Prostate gland (tissue), 2 donors: ENCODE results near the gene MPST. TPM values are rescaled to one million over a fixed set of nuclear protein-coding genes. Genes with fewer than 3 reads are reported as not detected.

Source experiments
- DNase-seq: peaks from one replicate; pipeline ENCODE4 v3.0.0-alpha.2; 2019; ENCODE audit warnings: low spot score
- H3K27ac ChIP-seq, 2 donors: fragments of 200-600 bp; sonication (generic); 2 replicates each; pipeline ENCODE4 v1.5.1; 2017 to 2019
- H3K27me3 ChIP-seq: fragments of 200-600 bp; sonication (generic); replicated peaks from 2 replicates; pipeline ENCODE4 v1.5.1; 2019; ENCODE audit not compliant: insufficient read depth
- H3K36me3 ChIP-seq, 2 donors: fragments of 200-600 bp; sonication (generic); 1 replicate in 1 of 2; 2 replicates in 1 of 2; pipeline versions ENCODE4 v1.5.1 to v1.8.1; 2017 to 2019
- H3K4me1 ChIP-seq: fragments of 200-600 bp; sonication (generic); replicated peaks from 2 replicates; pipeline ENCODE4 v1.5.1; 2019
- H3K4me3 ChIP-seq, 2 donors: fragments of 200-600 bp; sonication (generic); 2 replicates each; pipeline ENCODE4 v1.5.1; 2017 to 2019
- H3K9me3 ChIP-seq: fragments of 200-600 bp; sonication (generic); 2 replicates; pipeline ENCODE4 v1.5.1; 2017
- POLR2A ChIP-seq: fragments of 450-650 bp; IDR thresholded peaks from one replicate; pipeline ENCODE4 v1.6.1; 2016; ENCODE audit warnings: antibody characterized with exemption, mild to moderate bottlenecking
- POLR2AphosphoS5 ChIP-seq: sonication (generic); formaldehyde crosslinking; IDR thresholded peaks from one replicate; pipeline ENCODE4 v1.6.1; 2017; ENCODE audit warnings: antibody characterized with exemption
- WGBS: methylation state at CpG from one replicate; pipeline ENCODE4 v1.1.5; 2018; 5-methylcytosine and 5-hydroxymethylcytosine counted together
- intact Hi-C: fragments of 100-400 bp; cut with DNase I; formaldehyde crosslinking; loops from one replicate; pipeline ENCODE4 v1.14.2; 2022
- total RNA-seq, 2 donors: library from RNA; depleted of rRNA; stranded (reverse); fragments of >200 nt; gene quantifications; one replicate each; pipeline ENCODE4 v1.1.0, GENCODE V29; 2016
- TF ChIP-seq, protein P1 (sequence below), 4 experiments: fragments of 200-600 bp in 2 of 4; fragments of 450-650 bp in 2 of 4; sonication (generic) in 2 of 4; IDR thresholded peaks; 1 replicate in 3 of 4; 2 replicates in 1 of 4; pipeline ENCODE4 v1.5.1; 2016 to 2019; ENCODE audit warnings: antibody characterized with exemption in 4 of 4, mild to moderate bottlenecking in 2 of 4, moderate library complexity in 2 of 4

The MPST gene
- total RNA-seq, 2 donors from 2014 or later: 136 to 192 TPM

GRCh38 chr22:37014415-37014806, 5.1 kb upstream of the MPST start:
- Histone ChIP-seq H3K27me3 (no peaks in the 10 kb centered on the region), H3K36me3 (no peaks in the 10 kb centered on the region), H3K9me3 (no peaks in the 10 kb centered on the region), H3K4me1 (peaks cover 6% of the 10 kb centered on the region), H3K4me3 (no peak overlapping the region), H3K27ac (no peak overlapping the region)
- intact Hi-C loops: no loop called here
- WGBS: 76% methylated on average over 4 of the region's 4 CpGs
- no peak for DNase-seq
- TF ChIP-seq POLR2AphosphoS5 (no peak), POLR2A (no peak)
- TF ChIP-seq, protein P1, sequence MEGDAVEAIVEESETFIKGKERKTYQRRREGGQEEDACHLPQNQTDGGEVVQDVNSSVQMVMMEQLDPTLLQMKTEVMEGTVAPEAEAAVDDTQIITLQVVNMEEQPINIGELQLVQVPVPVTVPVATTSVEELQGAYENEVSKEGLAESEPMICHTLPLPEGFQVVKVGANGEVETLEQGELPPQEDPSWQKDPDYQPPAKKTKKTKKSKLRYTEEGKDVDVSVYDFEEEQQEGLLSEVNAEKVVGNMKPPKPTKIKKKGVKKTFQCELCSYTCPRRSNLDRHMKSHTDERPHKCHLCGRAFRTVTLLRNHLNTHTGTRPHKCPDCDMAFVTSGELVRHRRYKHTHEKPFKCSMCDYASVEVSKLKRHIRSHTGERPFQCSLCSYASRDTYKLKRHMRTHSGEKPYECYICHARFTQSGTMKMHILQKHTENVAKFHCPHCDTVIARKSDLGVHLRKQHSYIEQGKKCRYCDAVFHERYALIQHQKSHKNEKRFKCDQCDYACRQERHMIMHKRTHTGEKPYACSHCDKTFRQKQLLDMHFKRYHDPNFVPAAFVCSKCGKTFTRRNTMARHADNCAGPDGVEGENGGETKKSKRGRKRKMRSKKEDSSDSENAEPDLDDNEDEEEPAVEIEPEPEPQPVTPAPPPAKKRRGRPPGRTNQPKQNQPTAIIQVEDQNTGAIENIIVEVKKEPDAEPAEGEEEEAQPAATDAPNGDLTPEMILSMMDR (IDR thresholded peaks at IDR 0.05): no peak

DNA sequence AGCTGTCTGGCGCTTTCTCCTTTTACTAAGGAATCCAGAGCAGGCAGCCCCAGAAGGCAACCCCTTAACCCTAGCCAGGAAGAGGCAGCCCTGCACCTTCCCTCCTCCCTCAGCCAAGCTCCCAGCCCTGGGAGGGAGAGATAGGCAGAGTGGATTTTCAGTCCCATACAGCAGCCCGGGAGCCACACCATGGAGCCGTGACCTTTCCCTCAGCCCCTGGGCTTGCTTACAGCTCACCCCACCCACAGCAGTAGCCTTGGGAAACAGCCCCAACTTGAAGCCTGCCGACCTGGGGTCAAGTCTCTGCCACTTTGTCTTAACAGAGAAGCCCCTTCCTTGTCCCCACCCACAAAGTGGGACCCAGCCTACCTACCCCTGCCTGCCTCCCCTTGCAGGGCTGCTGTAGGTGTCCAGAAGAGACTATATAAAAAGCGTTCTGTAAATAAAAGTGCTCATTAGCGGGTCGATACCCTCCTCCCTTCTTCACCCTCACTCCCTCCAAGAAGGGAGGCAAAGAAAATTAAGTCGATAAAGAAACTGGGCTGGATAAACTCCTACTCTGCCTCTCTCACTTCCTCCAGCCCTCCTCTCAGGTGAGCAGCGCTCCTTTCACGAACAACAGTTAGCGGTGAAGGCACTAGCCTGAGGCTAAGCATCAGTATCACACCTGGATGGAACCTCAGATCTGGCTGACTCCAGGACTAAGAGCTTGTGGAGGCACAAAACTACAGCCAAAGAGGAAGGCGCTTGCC, 4.5 kb upstream of the MPST start:
- no peaks in the 10 kb centered on the region for H3K27me3 ChIP-seq
- H3K4me1 ChIP-seq: peaks cover 6% of the 10 kb centered on the region
- H3K27ac ChIP-seq: no peak overlapping the region
- H3K4me3 ChIP-seq: no peak overlapping the region
- 65% methylated on average over 12 of the region's 12 CpGs for WGBS
- no peaks in the 10 kb centered on the region for H3K36me3 ChIP-seq
- no peak for DNase-seq
- no peaks in the 10 kb centered on the region for H3K9me3 ChIP-seq
- intact Hi-C loops: no loop called here
- TF ChIP-seq, protein P1 (IDR thresholded peaks at IDR 0.05): no peak
- TF ChIP-seq POLR2AphosphoS5: no peak

GRCh38 chr22:37015587-37015878, 4.0 kb upstream of the MPST start:
- H3K9me3 ChIP-seq: no peaks in the 10 kb centered on the region
- no peaks in the 10 kb centered on the region for H3K36me3 ChIP-seq
- no peaks in the 10 kb centered on the region for H3K27me3 ChIP-seq
- 81% methylated on average over 4 of the region's 4 CpGs for WGBS
- H3K27ac ChIP-seq: no peak overlapping the region
- DNase-seq: no peak
- intact Hi-C loops: no loop called here
- H3K4me1 ChIP-seq: peaks cover 8% of the 10 kb centered on the region
- TF ChIP-seq POLR2A (no peak), POLR2AphosphoS5 (no peak)
- TF ChIP-seq, protein P1 (IDR thresholded peaks at IDR 0.05): no peak
- no peak overlapping the region for H3K4me3 ChIP-seq

- 87% methylated on average over 14 of the region's 14 CpGs for WGBS
- Histone ChIP-seq H3K4me3 (no peak overlapping the region), H3K9me3 (no peaks in the 10 kb centered on the region), H3K27me3 (no peaks in the 10 kb centered on the region), H3K4me1 (peaks cover 16% of the 10 kb centered on the region), H3K36me3 (no peaks in the 10 kb centered on the region), H3K27ac (no peak overlapping the region)
- intact Hi-C loops: no loop called here
- no peak for DNase-seq
- no peak for TF ChIP-seq POLR2AphosphoS5
- TF ChIP-seq, protein P1 (IDR thresholded peaks at IDR 0.05): no peak
- TF ChIP-seq POLR2A: no peak
Measured at GRCh38 chr22:37016134-37016910, 3.2 kb upstream of the MPST start.

DNA sequence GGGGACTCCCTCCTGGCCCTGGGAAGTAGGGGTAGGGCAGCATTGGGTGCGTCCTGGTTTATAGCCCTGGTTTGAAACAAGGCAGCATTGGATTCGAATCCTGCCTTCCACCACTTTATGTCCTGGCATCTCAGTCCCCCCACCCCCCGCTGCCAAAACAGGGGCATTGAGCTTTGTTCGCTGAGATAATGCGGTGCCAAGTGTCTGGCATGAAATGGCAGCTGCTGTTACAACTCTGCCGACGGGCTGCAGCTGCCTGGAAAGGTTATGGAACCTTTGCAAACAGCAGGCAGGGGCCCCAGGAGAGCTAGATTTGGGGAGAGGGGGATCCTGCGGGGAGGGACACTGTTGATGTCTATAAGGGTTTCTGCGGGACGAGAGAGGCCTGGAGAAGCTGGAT, 2.2 kb upstream of the MPST start:
- no peak for TF ChIP-seq POLR2A
- TF ChIP-seq POLR2AphosphoS5: no peak
- TF ChIP-seq, protein P1 (IDR thresholded peaks at IDR 0.05): no peak
- Histone ChIP-seq H3K27ac (no peak overlapping the region), H3K4me3 (no peak overlapping the region), H3K9me3 (no peaks in the 10 kb centered on the region), H3K27me3 (no peaks in the 10 kb centered on the region), H3K4me1 (peaks cover 16% of the 10 kb centered on the region), H3K36me3 (no peaks in the 10 kb centered on the region)
- intact Hi-C loops: no loop called here
- 83% methylated on average over 10 of the region's 10 CpGs for WGBS
- DNase-seq: no peak
